Activated T-cell treated with anti-CD3 and anti-CD28 coated beads, Interleukin-2, amount 50 U/mL, for 72 hours (primary cell): ENCODE measurements around the gene RPS6KA4. TPM values are rescaled to one million over a fixed set of nuclear protein-coding genes. Genes with fewer than 3 reads are reported as not detected.

ENCODE experiments used
- ATAC-seq, 2 donors: fragments of 150-1000 bp; cut with Tn5 transposase; replicated peaks in 1 of 2; 2 replicates each; pipeline ENCODE4 v1.10.0; 2021; ENCODE audit warnings: moderate library complexity in 2 of 2, mild to moderate bottlenecking in 1 of 2
- DNase-seq, 2 donors: peaks; one replicate each; pipeline ENCODE4 v3.0.0; 2021 to 2022; ENCODE audit warnings: mixed read lengths in 1 of 2
- H3K27ac Mint-ChIP-seq: one replicate; pipeline ENCODE4 v1.8.0; 2022; ENCODE audit warnings: mild to moderate bottlenecking, moderate library complexity, mixed read lengths
- H3K27me3 Mint-ChIP-seq: one replicate; pipeline ENCODE4 v1.8.0; 2022; ENCODE audit warnings: low read depth, mixed read lengths
- H3K36me3 Mint-ChIP-seq, 2 donors: one replicate each; pipeline ENCODE4 v1.8.0; 2022; ENCODE audit warnings: mixed read lengths in 2 of 2, mild to moderate bottlenecking in 1 of 2; ENCODE audit not compliant: insufficient read depth in 2 of 2
- H3K4me1 Mint-ChIP-seq: one replicate; pipeline ENCODE4 v1.8.0; 2022; ENCODE audit warnings: low read depth, mixed read lengths
- H3K4me3 Mint-ChIP-seq, 2 donors: one replicate each; pipeline ENCODE4 v1.8.0; 2022; ENCODE audit warnings: mild to moderate bottlenecking in 2 of 2, mixed read lengths in 2 of 2, moderate library complexity in 2 of 2
- H3K9me3 Mint-ChIP-seq, 2 donors: one replicate each; pipeline ENCODE4 v1.8.0; 2022; ENCODE audit warnings: mixed read lengths in 2 of 2
- total RNA-seq, 2 donors: library from RNA; stranded (reverse); gene quantifications; one replicate each; pipeline ENCODE4 v1.2.3, GENCODE V29; 2022

RPS6KA4 gene
- total RNA-seq, 2 donors from 2014 or later: 16.6 to 18.4 TPM

DNA sequence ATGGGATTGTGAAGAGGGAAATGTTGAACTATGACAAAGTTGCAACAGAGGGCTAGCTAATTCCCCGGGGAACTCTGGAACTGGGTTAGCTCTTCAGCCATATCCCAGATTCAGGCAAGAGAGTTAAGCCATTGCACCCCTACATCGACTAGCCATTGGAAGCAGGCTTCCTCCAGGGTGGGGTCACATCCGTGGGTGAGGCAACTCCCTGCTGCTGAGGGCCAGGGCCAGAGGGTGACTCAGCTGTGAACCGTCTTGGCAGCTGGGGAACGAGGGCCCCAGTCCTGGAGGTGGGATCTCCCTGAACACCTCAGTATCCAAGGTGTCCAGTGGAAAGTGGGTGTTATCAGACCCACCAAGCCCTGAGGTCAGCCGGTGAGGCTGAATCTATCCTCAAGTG, 41.1 kb downstream of the RPS6KA4 start:
- Mint-ChIP-seq H3K36me3 (no peaks in the 10 kb centered on the region), H3K27me3 (no peaks in the 10 kb centered on the region), H3K27ac (no peak overlapping the region), H3K4me1 (no peaks in the 10 kb centered on the region), H3K9me3 (no peaks in the 10 kb centered on the region), H3K4me3 (no peak overlapping the region)
- ATAC-seq (no peak), DNase-seq (no peak)

GRCh38 chr11:64400667-64401066, 41.7 kb downstream of the RPS6KA4 start:
- H3K27me3 Mint-ChIP-seq: no peaks in the 10 kb centered on the region
- no peaks in the 10 kb centered on the region for H3K36me3 Mint-ChIP-seq
- no peak overlapping the region for H3K27ac Mint-ChIP-seq
- DNase-seq (no peak), ATAC-seq (no peak)
- H3K4me1 Mint-ChIP-seq: no peaks in the 10 kb centered on the region
- H3K4me3 Mint-ChIP-seq: no peak overlapping the region
- no peaks in the 10 kb centered on the region for H3K9me3 Mint-ChIP-seq

GRCh38 chr11:64401775-64402174, 42.8 kb downstream of the RPS6KA4 start:
- Mint-ChIP-seq H3K36me3 (no peaks in the 10 kb centered on the region), H3K4me1 (no peaks in the 10 kb centered on the region), H3K9me3 (no peaks in the 10 kb centered on the region), H3K27me3 (no peaks in the 10 kb centered on the region), H3K27ac (no peak overlapping the region), H3K4me3 (no peak overlapping the region)
- ATAC-seq (no peak), DNase-seq (no peak)

DNA sequence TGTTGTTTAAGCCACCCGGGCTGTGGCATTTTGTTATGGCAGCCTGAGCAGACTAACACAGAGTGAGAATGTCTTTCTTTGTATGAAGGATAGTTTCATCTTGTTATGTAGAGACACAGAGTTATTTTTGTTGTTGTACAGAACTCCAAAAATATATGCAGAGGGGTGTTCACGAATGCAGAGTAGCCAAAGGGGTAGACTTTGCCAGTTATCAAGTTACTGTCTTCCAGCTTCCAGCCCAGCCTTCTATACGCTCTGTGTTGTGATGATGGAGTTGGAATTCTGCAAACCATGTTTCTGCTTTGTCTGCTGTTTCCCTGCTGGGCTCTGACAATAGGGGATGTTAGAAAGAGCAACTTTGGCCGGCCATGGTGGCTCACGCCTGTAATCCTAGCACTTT, 44.1 kb downstream of the RPS6KA4 start:
- H3K36me3 Mint-ChIP-seq: no peaks in the 10 kb centered on the region
- ATAC-seq: no peak
- no peaks in the 10 kb centered on the region for H3K4me1 Mint-ChIP-seq
- DNase-seq: no peak
- H3K4me3 Mint-ChIP-seq: no peak overlapping the region
- no peaks in the 10 kb centered on the region for H3K9me3 Mint-ChIP-seq
- no peak overlapping the region for H3K27ac Mint-ChIP-seq
- no peaks in the 10 kb centered on the region for H3K27me3 Mint-ChIP-seq

GRCh38 chr11:64406221-64406946, 47.4 kb downstream of the RPS6KA4 start:
- H3K4me1 Mint-ChIP-seq: no peaks in the 10 kb centered on the region
- DNase-seq: no peak
- ATAC-seq: no peak
- H3K27ac Mint-ChIP-seq: no peak overlapping the region
- H3K36me3 Mint-ChIP-seq: no peaks in the 10 kb centered on the region
- no peak overlapping the region for H3K4me3 Mint-ChIP-seq
- no peaks in the 10 kb centered on the region for H3K9me3 Mint-ChIP-seq
- H3K27me3 Mint-ChIP-seq: no peaks in the 10 kb centered on the region

DNA sequence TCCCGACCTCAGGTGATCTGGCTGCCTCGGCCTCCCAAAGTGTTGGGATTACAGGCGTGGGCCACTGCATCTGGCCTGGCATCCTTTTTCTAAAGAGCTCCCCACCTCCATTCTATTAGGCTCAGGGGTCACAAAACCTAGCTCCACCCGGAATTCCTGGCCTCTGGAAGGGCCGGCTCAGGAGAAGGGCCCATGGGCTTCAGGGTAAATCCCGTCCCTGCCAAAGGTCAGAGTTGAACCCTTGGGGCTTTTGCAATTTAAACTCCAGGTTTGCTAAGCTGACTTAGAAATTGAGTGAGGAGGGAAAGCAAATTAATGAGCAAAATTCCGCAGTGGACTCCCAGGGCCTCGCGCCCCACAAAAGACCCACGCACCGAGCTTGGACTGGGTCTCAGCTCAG, 48.3 kb downstream of the RPS6KA4 start:
- Mint-ChIP-seq H3K36me3 (no peaks in the 10 kb centered on the region), H3K27me3 (no peaks in the 10 kb centered on the region), H3K27ac (no peak overlapping the region), H3K4me3 (no peak overlapping the region), H3K9me3 (no peaks in the 10 kb centered on the region), H3K4me1 (no peaks in the 10 kb centered on the region)
- DNase-seq (no peak), ATAC-seq (no peak)

DNA sequence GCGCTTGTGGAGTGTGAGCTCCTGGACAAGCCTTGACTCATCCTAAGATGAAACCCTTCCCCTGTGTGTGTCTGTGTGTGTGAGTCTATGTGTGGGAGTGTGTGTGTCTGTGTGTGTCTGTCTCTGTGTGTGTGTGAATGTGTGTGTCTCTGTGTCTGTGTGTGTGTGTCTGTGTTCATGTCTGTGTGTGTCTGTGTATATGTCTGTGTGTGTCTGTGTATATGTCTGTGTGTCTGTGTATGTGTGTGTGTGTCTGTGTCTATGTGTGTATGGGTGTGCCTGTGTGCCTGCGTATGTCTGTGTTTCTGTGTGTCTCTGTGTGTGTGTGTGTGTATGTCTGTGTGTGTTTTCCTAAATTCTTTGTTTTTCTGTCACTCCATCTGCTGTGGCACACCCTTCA, 48.7 kb downstream of the RPS6KA4 start:
- ATAC-seq: no peak
- DNase-seq: no peak
- no peaks in the 10 kb centered on the region for H3K4me1 Mint-ChIP-seq
- H3K9me3 Mint-ChIP-seq: no peaks in the 10 kb centered on the region
- no peaks in the 10 kb centered on the region for H3K36me3 Mint-ChIP-seq
- H3K4me3 Mint-ChIP-seq: no peak overlapping the region
- no peak overlapping the region for H3K27ac Mint-ChIP-seq
- H3K27me3 Mint-ChIP-seq: no peaks in the 10 kb centered on the region

- Mint-ChIP-seq H3K36me3 (no peaks in the 10 kb centered on the region), H3K4me1 (no peaks in the 10 kb centered on the region), H3K27ac (no peak overlapping the region), H3K27me3 (no peaks in the 10 kb centered on the region), H3K9me3 (no peaks in the 10 kb centered on the region), H3K4me3 (no peak overlapping the region)
- ATAC-seq (no peak), DNase-seq (no peak)
Measured at GRCh38 chr11:64409278-64409677, 50.3 kb downstream of the RPS6KA4 start.

DNA sequence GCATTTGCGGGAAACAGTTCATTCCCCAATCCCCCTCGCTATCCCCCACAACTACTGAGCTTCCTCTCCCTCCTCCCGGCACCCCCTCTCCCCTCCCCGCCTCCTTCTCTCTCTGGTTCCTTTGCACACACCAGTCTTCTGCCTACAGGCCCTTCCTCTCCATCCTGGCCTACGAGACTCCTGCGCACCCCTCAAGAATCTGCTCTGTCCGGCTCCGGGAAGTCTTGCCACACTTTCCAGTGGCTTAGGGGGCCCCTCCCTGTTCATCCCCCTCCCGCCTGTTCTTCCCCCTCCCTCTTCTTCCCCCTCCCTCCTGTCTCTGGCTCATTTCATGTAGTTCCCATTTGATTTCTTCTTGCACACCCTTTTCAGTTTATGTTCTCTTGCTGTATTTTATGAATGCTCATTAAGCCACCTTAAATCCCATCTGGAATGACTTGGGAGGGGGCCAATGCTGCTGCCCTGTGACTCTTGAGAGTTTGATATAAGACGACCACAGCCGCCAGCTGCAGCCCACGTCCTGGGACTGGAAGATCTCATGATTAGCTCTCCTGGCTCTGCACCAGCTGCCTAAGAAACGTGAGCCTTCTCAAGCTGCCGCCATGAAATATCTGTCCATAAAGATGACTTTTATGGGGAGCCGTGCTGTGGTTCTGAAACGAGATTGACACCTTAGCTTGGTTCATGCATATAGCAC, 50.9 kb downstream of the RPS6KA4 start:
- Mint-ChIP-seq H3K4me1 (no peaks in the 10 kb centered on the region), H3K4me3 (no peak overlapping the region), H3K27ac (no peak overlapping the region), H3K27me3 (no peaks in the 10 kb centered on the region), H3K36me3 (no peaks in the 10 kb centered on the region), H3K9me3 (no peaks in the 10 kb centered on the region)
- DNase-seq (no peak), ATAC-seq (no peak)

DNA sequence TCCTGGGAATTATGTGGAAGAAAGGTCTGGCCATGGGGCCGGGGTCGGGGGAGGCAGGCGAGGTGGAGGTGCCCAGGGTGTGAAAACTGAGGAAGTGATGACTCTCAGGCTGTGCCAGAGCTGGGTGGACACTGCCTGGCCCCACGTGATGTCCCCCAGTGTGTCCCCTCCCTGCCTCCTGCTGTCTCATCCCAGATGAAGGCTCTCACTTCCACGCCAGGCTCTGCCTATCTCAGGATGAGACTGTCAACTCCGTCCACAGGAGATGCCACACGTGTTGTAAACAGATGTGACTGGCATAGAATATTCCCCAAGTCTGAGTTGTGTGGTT, 51.4 kb downstream of the RPS6KA4 start:
- no peak overlapping the region for H3K4me3 Mint-ChIP-seq
- peaks cover 5% of the 10 kb centered on the region for H3K4me1 Mint-ChIP-seq
- no peak for ATAC-seq
- no peaks in the 10 kb centered on the region for H3K9me3 Mint-ChIP-seq
- no peaks in the 10 kb centered on the region for H3K27me3 Mint-ChIP-seq
- no peak for DNase-seq
- H3K36me3 Mint-ChIP-seq: no peaks in the 10 kb centered on the region
- H3K27ac Mint-ChIP-seq: no peak overlapping the region

- no peak for DNase-seq
- H3K27ac Mint-ChIP-seq: no peak overlapping the region
- H3K4me1 Mint-ChIP-seq: peaks cover 6% of the 10 kb centered on the region
- H3K9me3 Mint-ChIP-seq: no peaks in the 10 kb centered on the region
- no peak for ATAC-seq
- no peak overlapping the region for H3K4me3 Mint-ChIP-seq
- peaks cover 0 to 2% of the 10 kb centered on the region in 2 donors for H3K36me3 Mint-ChIP-seq
- no peaks in the 10 kb centered on the region for H3K27me3 Mint-ChIP-seq
Measured at GRCh38 chr11:64413417-64413816, 54.5 kb downstream of the RPS6KA4 start.

DNA sequence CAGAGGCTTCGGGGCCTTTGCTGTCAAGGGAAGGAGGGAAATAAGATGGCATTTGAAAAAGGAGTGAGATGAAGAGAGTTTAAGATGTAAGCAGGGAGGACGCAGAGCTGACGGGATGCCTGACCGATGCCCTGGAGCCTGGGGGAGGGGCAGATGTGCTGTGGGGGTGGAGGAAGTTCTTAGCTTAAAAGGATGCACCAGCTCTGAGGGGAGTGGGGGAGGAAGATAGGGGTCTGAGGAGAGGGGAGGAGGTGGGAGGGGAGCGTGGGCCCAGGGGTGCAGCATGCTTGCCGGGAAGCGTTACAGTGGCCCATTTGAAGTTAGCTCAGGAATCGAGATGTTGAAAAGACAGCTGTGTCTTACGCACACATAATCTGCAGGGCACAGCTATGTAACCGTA, 56.3 kb downstream of the RPS6KA4 start:
- ATAC-seq (no peak), DNase-seq (no peak)
- Mint-ChIP-seq H3K9me3 (peaks cover 2% of the 10 kb centered on the region in 2 donors), H3K27me3 (no peaks in the 10 kb centered on the region), H3K4me1 (peaks cover 6% of the 10 kb centered on the region), H3K4me3 (no peak overlapping the region), H3K27ac (no peak overlapping the region), H3K36me3 (peaks cover 0 to 2% of the 10 kb centered on the region in 2 donors)

DNA sequence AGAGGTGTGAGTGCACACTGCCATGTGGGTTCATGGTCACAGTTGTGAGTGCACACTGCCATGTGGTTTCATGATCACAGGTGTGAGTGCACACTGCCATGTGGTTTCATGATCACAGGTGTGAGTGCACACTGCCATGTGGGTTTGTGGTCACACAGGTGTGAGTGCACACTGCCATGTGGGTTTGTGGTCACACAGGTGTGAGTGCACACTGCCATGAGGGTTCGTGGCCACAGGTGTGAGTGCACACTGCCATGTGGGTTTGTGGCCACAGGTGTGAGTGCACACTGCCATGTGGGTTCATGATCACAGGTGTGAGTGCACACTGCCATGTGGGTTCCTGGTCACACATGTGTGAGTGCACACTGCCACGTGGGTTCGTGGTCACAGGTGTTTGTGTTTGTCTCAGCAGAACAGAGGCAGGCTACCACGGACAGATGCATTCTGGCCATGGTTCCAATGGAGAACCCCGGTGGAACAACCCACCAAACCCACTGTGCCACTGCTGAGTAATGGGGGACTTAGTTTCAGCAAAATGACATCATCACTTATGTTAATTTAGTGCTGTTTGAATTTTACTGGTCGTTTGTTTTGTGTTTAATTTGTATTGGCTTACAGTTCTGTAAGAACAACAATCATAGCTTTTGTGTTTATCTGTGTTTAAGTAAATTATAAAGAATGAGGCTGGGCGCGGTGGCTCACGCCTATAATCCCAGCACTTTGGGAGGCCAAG, 57.2 kb downstream of the RPS6KA4 start:
- no peak overlapping the region for H3K27ac Mint-ChIP-seq
- H3K27me3 Mint-ChIP-seq: no peaks in the 10 kb centered on the region
- peaks cover 0 to 2% of the 10 kb centered on the region in 2 donors for H3K36me3 Mint-ChIP-seq
- ATAC-seq (no peak), DNase-seq (peak in 1 of 2 donors; percentile 2)
- H3K4me3 Mint-ChIP-seq: no peak overlapping the region
- H3K4me1 Mint-ChIP-seq: peaks cover 6% of the 10 kb centered on the region
- H3K9me3 Mint-ChIP-seq: peaks cover 2% of the 10 kb centered on the region in 2 donors
